Hindlimb muscle (tissue), 1 donor: ENCODE results near the gene NID1. TPM values are rescaled to one million over a fixed set of nuclear protein-coding genes. Genes with fewer than 3 reads are reported as not detected.

Experiments
- DNase-seq: peaks from one replicate; pipeline ENCODE4 v3.0.0-alpha.2; 2013
- polyA plus RNA-seq: library from polyadenylated mRNA; unstranded; fragments of 120-200 nt; gene quantifications from one replicate; pipeline ENCODE4 v1.2.1, GENCODE V29; 2013; ENCODE audit not compliant: insufficient read length

Gene NID1
- polyA plus RNA-seq, 1 donor, result 239 TPM

- no peak for DNase-seq
These were observed 110.3 kb downstream of the NID1 start for GRCh38 chr1:235954306-235955283.

- no peak for DNase-seq
These were observed 111.1 kb downstream of the NID1 start for GRCh38 chr1:235953801-235954200.

- DNase-seq, result no peak
These were observed 111.8 kb downstream of the NID1 start for GRCh38 chr1:235952950-235953615.

GRCh38 chr1:235951661-235952060 lies 113.2 kb downstream of the NID1 start:
- no peak for DNase-seq

- DNase-seq, result no peak
These were observed 114.6 kb downstream of the NID1 start for GRCh38 chr1:235950318-235950717.

GRCh38 chr1:235948774-235949427 lies 116.0 kb downstream of the NID1 start:
- DNase-seq, result no peak

GRCh38 chr1:235947989-235948388 lies 116.9 kb downstream of the NID1 start:
- DNase-seq, result no peak

- no peak for DNase-seq
These were observed 118.3 kb downstream of the NID1 start for GRCh38 chr1:235946571-235946981.

- DNase-seq, result no peak
These were observed 118.9 kb downstream of the NID1 start for GRCh38 chr1:235945775-235946570.

- no peak for DNase-seq
These were observed 121.2 kb downstream of the NID1 start for GRCh38 chr1:235943581-235944114.

GRCh38 chr1:235942979-235943575 lies 121.8 kb downstream of the NID1 start:
- DNase-seq, result no peak

- no peak for DNase-seq
These were observed 122.3 kb downstream of the NID1 start for GRCh38 chr1:235942625-235942934.

- DNase-seq, result no peak
These were observed 122.8 kb downstream of the NID1 start for GRCh38 chr1:235941876-235942624.

GRCh38 chr1:235940285-235940684 lies 124.6 kb downstream of the NID1 start:
- no peak for DNase-seq

GRCh38 chr1:235939480-235939775 lies 125.5 kb downstream of the NID1 start:
- no peak for DNase-seq

GRCh38 chr1:235938709-235939479 lies 126.0 kb downstream of the NID1 start:
- no peak for DNase-seq

GRCh38 chr1:235937123-235937522 lies 127.8 kb downstream of the NID1 start:
- DNase-seq, result no peak

GRCh38 chr1:235935235-235936225 lies 129.4 kb downstream of the NID1 start:
- no peak for DNase-seq

GRCh38 chr1:235933766-235934116 lies 131.1 kb downstream of the NID1 start:
- no peak for DNase-seq
